Keratinocyte (primary cell): Measurements from ENCODE around the gene CA5B. TPM values are rescaled to one million over a fixed set of nuclear protein-coding genes. Genes with fewer than 3 reads are reported as not detected.

Source experiments
- DNase-seq: peaks from one replicate; pipeline ENCODE4 v3.0.0-alpha.2; 2011; ENCODE audit warnings: low read depth, missing footprints, low spot score
- FAIRE-seq: peaks from 2 replicates; lab custom pipeline; 2011; peaks lifted over from hg19 to GRCh38; lab: Jason Lieb, UNC
- H2AFZ ChIP-seq: 2 replicates; pipeline ENCODE4 v1.6.0; 2012; ENCODE audit warnings: low read length, control low read depth, inconsistent platforms; ENCODE audit not compliant: control insufficient read depth
- H3K27ac ChIP-seq: 2 replicates; pipeline ENCODE4 v1.5.1; 2011; ENCODE audit warnings: low read length; ENCODE audit not compliant: control insufficient read depth, insufficient read depth
- H3K27me3 ChIP-seq: 3 replicates; pipeline ENCODE4 v1.6.0; 2011; ENCODE audit warnings: low read length; ENCODE audit not compliant: control insufficient read depth, insufficient read depth; ENCODE audit errors: extremely low read depth
- H3K36me3 ChIP-seq, 2 experiments: 2 replicates in 1 of 2; 3 replicates in 1 of 2; pipeline ENCODE4 v1.5.1; 2011; ENCODE audit warnings: low read length in 2 of 2, mild to moderate bottlenecking in 1 of 2; ENCODE audit not compliant: control insufficient read depth in 2 of 2, insufficient read depth in 2 of 2; ENCODE audit errors: extremely low read depth in 1 of 2
- H3K4me1 ChIP-seq: 3 replicates; pipeline ENCODE4 v1.5.1; 2011; ENCODE audit warnings: low read length; ENCODE audit not compliant: control insufficient read depth, insufficient read depth; ENCODE audit errors: extremely low read depth
- H3K4me2 ChIP-seq: 3 replicates; pipeline ENCODE4 v1.6.0; 2011; ENCODE audit warnings: low read depth, low read length; ENCODE audit not compliant: control insufficient read depth, insufficient read depth; ENCODE audit errors: extremely low read depth
- H3K4me3 ChIP-seq, 3 experiments: fragments of 200-600 bp in 1 of 3; sonication (generic) in 1 of 3; 2 replicates in 2 of 3; 3 replicates in 1 of 3; pipeline ENCODE4 v1.5.1; 2011 to 2016; ENCODE audit warnings: low read length in 3 of 3, mild to moderate bottlenecking in 3 of 3, control low read depth in 2 of 3, inconsistent platforms in 1 of 3, low read depth in 1 of 3, mixed read lengths in 1 of 3, mixed run types in 1 of 3, moderate library complexity in 1 of 3; ENCODE audit not compliant: control insufficient read depth in 2 of 3, insufficient read depth in 2 of 3; ENCODE audit errors: extremely low read depth in 1 of 3
- H3K79me2 ChIP-seq: 2 replicates; pipeline ENCODE4 v1.6.0; 2012; ENCODE audit warnings: low read length; ENCODE audit not compliant: control insufficient read depth, insufficient read depth
- H3K9ac ChIP-seq: 3 replicates; pipeline ENCODE4 v1.6.0; 2011; ENCODE audit warnings: low read length; ENCODE audit not compliant: control insufficient read depth, insufficient read depth; ENCODE audit errors: extremely low read depth
- H3K9me1 ChIP-seq: 3 replicates; pipeline ENCODE4 v1.6.0; 2011; ENCODE audit warnings: low read length; ENCODE audit not compliant: control insufficient read depth, insufficient read depth; ENCODE audit errors: extremely low read depth
- H3K9me3 ChIP-seq: 2 replicates; pipeline ENCODE4 v1.5.1; 2012; ENCODE audit warnings: low read depth, low read length; ENCODE audit not compliant: control insufficient read depth
- H4K20me1 ChIP-seq: 3 replicates; pipeline ENCODE4 v1.6.0; 2011; ENCODE audit warnings: low read length; ENCODE audit not compliant: control insufficient read depth, insufficient read depth; ENCODE audit errors: extremely low read depth
- EZH2 ChIP-seq: IDR thresholded peaks from one replicate; pipeline ENCODE4 v1.6.1; 2012; ENCODE audit warnings: inconsistent platforms, mild to moderate bottlenecking, low read length, moderate library complexity
- dilution Hi-C: fragments of 300-500 bp; cut with MboI; formaldehyde crosslinking; loops from one replicate; pipeline ENCODE4 v1.7.0; 2020; ENCODE audit warnings: low sequenced_read_pairs; ENCODE audit not compliant: extremely low pct_ligation_motif_present
- polyA plus RNA-seq, 5 experiments: library from polyadenylated mRNA; depleted of rRNA in 3 of 5; stranded (reverse) in 3 of 5; stranded (forward) in 1 of 5; unstranded in 1 of 5; fragments of >200 nt; gene quantifications; 1 replicate in 1 of 5; 2 replicates in 3 of 5; 3 replicates in 1 of 5; pipeline versions ENCODE4 v1.2.1 to v1.2.3, GENCODE V29; 2011 to 2012; ENCODE audit warnings: missing spikeins in 2 of 5, low read depth in 1 of 5, low replicate concordance in 1 of 5
- TF ChIP-seq, protein P1 (sequence below), 3 experiments: IDR thresholded peaks in 1 of 3; conservative IDR thresholded peaks in 1 of 3; optimal IDR thresholded peaks in 1 of 3; 2 replicates in 2 of 3; 3 replicates in 1 of 3; pipeline versions ENCODE3 to v1.5.1; 2011; ENCODE audit warnings: low read length in 3 of 3, mild to moderate bottlenecking in 3 of 3, moderate library complexity in 2 of 3, control low read depth in 1 of 3, inconsistent platforms in 1 of 3; ENCODE audit not compliant: insufficient read depth in 2 of 3; ENCODE audit errors: extremely low read depth in 1 of 3

CA5B gene
- polyA plus RNA-seq, 1 donor (not counting 4 experiments of a cell fraction or from before 2014, with no cell fraction given) = 5.2 TPM

DNA sequence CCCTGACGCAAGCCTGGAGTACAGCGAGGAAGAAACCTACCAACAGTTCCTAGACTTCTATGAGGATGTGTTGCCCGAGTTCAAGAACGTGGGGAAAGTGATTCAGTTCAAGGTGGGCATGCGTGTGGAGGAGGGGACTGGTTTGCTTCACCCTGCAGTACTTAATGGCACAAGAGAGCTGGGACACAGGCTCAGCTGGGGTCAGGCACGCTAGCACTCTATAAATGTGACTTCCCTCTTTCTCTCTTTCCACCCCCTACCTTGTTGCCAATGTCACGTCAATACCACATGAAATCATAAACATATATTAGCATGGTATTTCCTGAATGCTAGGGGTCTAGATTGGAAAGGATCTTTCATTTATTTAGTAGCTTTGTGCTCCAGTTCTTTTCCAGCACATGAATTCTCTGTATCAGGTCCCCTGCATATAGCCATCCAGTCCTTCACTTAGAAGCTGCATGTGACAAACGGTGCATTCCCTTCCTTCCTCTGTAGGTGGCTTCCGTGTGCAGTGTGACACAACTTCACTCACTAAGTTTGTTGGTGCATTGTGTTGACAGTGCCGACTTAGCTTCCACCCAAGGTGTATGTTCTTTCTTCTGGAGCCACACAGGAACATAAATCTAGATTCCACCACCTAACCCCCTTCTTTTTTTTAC, 77.8 kb downstream of the CA5B start:
- Histone ChIP-seq H3K9me1 (no peaks in the 10 kb centered on the region), H3K4me3 (no peak overlapping the region), H3K4me1 (no peaks in the 10 kb centered on the region), H3K79me2 (no peaks in the 10 kb centered on the region), H4K20me1 (no peaks in the 10 kb centered on the region), H3K9ac (no peak overlapping the region), H3K27ac (no peak overlapping the region), H2AFZ (no peak overlapping the region), H3K9me3 (no peaks in the 10 kb centered on the region), H3K36me3 (peaks cover 10 to 19% of the 10 kb centered on the region in 2 experiments), H3K4me2 (no peak overlapping the region), H3K27me3 (no peaks in the 10 kb centered on the region)
- dilution Hi-C loops = no loop called here
- TF ChIP-seq, protein P1, sequence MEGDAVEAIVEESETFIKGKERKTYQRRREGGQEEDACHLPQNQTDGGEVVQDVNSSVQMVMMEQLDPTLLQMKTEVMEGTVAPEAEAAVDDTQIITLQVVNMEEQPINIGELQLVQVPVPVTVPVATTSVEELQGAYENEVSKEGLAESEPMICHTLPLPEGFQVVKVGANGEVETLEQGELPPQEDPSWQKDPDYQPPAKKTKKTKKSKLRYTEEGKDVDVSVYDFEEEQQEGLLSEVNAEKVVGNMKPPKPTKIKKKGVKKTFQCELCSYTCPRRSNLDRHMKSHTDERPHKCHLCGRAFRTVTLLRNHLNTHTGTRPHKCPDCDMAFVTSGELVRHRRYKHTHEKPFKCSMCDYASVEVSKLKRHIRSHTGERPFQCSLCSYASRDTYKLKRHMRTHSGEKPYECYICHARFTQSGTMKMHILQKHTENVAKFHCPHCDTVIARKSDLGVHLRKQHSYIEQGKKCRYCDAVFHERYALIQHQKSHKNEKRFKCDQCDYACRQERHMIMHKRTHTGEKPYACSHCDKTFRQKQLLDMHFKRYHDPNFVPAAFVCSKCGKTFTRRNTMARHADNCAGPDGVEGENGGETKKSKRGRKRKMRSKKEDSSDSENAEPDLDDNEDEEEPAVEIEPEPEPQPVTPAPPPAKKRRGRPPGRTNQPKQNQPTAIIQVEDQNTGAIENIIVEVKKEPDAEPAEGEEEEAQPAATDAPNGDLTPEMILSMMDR (optimal IDR thresholded peaks at IDR 0.05 in 1 of 3, IDR thresholded peaks at IDR 0.05 in 1 of 3, conservative IDR thresholded peaks at IDR 0.05 in 1 of 3; ENCODE audit: extremely low read depth in 1 of 3, insufficient read depth in 2 of 3, low read length in 3 of 3) = peak; percentile 19 to 59 (median 31)
- no peak for TF ChIP-seq EZH2
- no peak for FAIRE-seq
- no peak for DNase-seq

DNA sequence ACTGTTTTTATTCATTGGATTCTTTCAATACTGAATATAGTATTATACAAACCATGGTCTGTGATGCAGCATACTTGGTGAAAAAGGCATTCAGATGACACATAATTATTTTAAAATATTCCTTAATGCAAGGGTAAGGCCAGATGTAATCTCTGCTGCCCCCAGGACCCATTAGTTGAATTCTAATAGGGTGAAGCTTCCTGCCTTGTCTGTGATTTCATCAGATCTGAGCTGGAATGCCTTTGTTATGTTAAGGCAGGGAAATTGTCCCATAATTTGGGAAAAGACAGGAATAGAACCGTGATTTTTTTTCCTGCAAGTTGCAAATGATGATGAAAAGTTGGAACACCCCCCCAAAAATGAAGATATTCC, 78.4 kb downstream of the CA5B start:
- dilution Hi-C loops = no loop called here
- Histone ChIP-seq H3K27me3 (no peaks in the 10 kb centered on the region), H3K79me2 (no peaks in the 10 kb centered on the region), H3K4me3 (no peak overlapping the region), H2AFZ (no peak overlapping the region), H3K9me3 (no peaks in the 10 kb centered on the region), H3K9me1 (no peaks in the 10 kb centered on the region), H4K20me1 (no peaks in the 10 kb centered on the region), H3K4me2 (no peak overlapping the region), H3K36me3 (peaks cover 10 to 17% of the 10 kb centered on the region in 2 experiments), H3K9ac (no peak overlapping the region), H3K4me1 (no peaks in the 10 kb centered on the region), H3K27ac (no peak overlapping the region)
- TF ChIP-seq, protein P1 (optimal IDR thresholded peaks at IDR 0.05 in 1 of 3, IDR thresholded peaks at IDR 0.05 in 1 of 3, conservative IDR thresholded peaks at IDR 0.05 in 1 of 3; ENCODE audit: extremely low read depth in 1 of 3, insufficient read depth in 2 of 3, low read length in 3 of 3) = peak in 1 of 3 experiments; percentile 4
- no peak for TF ChIP-seq EZH2
- FAIRE-seq = no peak
- DNase-seq = no peak
